Activated naive CD4-positive, alpha-beta T cell treated with Interleukin-2 at 50 U/mL for 16 hours (primary cell): ENCODE data around the gene TRPM8.

ENCODE experiments used
- DNase-seq: peaks from one replicate; pipeline ENCODE4 v3.0.0-alpha.2; 2020

The TRPM8 gene

DNA sequence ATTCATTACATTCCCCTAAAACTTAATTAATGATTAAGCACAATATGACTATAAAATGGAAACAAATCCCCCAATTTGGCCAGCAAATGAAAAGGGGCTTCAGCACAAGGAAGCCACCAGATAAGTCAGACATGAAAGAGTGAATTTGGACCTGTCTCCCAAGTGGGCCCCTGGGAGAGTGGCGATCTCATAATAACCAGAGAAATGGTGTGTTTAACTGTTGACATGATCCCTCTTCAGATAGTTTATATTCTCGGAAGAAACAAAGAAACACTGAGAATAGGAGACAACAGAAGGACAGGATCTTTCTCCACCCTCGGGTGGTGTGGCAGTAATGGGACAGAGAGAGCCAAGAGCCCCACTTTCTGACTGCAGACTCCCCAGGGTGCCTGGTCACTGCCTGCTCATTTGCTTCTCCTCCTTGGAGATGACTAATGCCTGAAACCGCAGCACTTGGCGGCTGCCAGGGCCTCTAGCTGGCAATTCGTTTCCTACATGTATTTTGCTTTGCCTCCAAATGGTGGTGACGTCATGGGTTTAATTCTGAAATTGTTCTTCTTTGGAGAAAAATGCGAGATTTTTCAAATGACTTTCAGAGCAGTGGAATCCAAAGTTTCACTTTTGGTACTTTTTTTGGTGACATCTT, 86.9 kb downstream of the TRPM8 start:
- DNase-seq = peak; percentile 21

GRCh38 chr2:234005126-234005525, 88.0 kb downstream of the TRPM8 start:
- no peak for DNase-seq

DNA sequence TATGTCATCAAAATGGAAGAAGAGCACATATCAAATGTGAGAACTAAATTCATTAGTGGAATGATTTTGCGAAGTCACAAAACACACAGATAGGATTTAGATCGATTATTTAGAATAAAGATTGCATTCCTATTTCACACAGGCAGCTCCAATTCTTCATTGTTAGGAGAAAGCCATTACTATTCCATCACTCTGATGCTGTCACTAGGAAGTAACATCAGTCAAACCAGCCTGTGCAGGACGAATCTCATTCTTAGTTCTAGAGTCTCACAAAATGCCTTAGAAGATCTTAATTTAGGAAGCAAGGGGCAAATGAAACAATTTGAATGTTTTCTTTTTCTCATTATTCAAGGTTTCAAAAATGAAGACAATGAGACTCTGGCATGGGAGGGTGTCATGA, 89.3 kb downstream of the TRPM8 start:
- no peak for DNase-seq

DNA sequence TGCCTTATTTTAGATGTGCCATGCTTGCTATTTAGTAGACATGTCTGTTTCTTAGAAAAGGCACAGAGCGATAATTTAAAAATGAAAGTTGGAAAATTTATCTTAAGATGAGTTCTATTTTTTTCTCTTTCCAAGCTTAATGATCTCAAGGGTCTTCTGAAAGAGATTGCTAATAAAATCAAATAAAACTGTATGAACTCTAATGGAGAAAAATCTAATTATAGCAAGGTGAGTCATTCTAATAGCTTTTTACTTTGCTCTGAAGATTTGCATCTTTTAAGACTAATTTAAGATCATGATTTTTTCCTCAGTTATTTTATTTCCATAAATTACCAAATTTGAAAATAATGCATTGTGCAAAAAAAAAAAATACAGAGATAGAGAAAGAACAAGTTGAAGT, 97.3 kb downstream of the TRPM8 start:
- no peak for DNase-seq

DNA sequence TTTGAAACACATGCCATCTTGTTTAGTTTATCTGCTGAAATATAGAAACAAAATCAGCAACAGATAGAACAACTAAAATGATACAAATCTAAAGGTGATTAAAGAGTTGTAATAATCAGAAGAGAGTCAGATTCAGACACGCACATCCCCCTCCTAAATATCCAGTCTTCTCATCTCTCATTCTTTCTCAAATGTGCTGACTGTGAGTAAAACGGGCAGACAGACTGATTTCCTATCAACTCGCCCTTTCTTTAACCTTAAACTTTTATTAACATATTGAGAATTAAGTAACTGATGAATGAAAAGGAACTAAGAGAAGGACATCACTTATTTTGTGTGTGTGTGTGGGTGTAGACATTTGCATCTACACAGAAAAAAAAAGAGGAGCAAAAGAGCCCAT, 98.7 kb downstream of the TRPM8 start:
- no peak for DNase-seq

- no peak for DNase-seq
These were observed 102.7 kb downstream of the TRPM8 start for GRCh38 chr2:234019896-234020295.

DNA sequence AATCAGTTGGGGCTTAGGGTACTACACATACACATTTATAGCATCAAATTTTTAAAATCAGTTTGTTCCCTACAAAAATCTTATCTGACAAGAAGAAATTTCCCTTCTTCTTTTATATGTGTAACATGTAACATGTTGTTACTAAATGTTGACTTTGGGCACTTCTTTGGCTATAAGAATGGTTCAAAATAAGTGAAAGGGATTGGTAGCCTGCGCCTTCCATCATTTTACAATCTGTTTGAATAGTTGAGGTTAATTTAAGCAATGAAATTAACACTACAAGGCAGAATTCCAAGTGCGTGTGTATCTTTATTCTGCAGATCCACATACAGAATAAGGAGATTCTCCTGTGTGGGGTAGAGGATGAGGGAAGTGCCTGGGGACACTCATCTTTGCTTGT, 103.2 kb downstream of the TRPM8 start:
- no peak for DNase-seq

DNA sequence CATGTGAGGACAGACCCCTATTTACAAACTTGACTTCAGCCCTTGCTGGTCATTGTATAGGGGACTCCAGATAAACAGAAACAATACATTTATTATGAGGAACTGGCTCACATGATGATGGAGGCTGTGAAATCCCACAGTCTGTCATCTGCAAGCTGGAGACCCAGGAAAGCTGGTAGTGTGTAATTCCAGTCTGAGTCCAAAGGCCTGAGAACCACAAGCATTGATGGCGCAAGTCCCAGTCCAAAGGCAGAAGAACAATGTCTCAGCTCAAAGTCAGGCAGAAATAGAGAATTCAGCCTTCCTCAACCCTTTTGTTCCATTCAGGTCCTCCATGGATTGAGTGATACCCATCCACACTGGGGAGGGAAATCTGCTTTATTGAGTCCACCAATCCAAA, 105.3 kb downstream of the TRPM8 start:
- DNase-seq = no peak

GRCh38 chr2:234024304-234024703, 107.1 kb downstream of the TRPM8 start:
- no peak for DNase-seq

GRCh38 chr2:234025466-234025865, 108.3 kb downstream of the TRPM8 start:
- peak; percentile 19 for DNase-seq

- no peak for DNase-seq
These were observed 108.8 kb downstream of the TRPM8 start for GRCh38 chr2:234025891-234026401.

DNA sequence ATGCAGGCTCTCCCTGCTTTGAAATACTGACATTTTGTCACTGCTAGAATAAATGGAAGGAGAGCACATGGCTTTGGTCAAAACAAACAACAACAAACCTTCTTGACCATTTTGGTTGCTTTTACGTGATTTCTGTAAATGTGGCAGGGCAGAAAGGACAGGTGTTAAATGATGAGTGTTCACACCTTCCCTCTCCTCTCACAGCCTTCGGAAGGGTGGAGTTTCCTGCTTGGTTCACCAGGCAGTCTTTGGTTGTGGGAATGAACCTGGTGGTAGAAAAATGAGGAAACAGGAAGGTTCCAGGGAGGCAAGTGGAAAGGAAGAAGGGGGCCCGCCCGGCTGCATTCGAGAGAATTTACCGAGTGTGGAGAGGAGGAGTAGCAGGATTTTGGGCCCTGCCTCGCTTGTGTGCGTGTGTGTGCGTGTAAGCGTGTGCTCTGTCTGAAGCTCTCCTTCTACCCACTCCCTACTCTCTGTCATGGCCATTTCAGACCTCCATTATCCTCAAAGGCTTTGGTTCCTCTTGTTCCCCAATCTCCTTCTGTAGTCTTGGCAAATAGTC, 109.6 kb downstream of the TRPM8 start:
- DNase-seq = no peak

DNA sequence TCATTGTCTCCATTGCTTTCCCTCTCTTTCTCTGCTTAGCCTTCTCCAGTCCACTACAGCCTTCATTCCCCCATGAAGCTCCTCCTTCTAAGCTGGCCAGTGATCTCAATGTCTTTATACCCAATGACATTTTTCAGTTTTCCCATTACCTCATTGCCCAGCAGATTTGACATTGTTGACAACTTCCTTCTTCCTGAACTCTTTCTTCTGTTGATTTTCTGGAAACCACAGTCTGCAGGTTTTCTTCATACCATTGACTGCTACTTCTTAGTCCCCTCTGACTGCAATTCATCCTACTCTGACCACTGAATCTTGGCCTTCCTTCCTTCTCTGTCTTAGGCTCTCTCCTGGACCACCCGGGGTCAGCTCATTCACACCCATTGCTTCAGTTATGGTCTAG, 110.5 kb downstream of the TRPM8 start:
- DNase-seq = no peak

DNA sequence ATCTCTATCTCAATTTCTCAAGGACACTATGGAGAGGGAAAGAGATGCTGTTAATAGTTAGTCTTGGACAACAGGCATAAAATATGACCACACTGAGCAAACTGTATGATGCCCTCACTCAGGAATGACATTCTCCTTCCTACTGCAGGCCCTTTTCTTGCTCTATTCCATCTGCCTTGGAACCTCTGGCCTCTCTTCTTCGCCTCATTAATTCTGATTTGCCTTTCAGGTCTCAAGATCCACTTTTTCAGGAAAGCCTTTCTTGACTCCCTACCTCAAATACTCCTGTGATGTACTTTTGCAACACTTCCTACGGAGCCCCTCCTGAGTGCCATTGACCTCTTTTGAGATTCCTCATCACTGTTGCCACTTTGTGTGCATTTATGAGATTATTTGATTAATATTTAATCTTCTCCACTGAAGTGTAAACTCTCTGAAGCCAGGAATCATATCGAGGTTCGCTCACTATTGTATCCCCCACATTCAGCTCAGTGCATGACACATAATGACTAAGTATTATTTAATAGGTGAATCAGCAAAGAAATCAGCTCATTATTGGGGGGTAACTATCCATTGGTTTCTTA, 112.1 kb downstream of the TRPM8 start:
- DNase-seq = no peak

GRCh38 chr2:234031207-234031606, 114.0 kb downstream of the TRPM8 start:
- DNase-seq = no peak

- DNase-seq = peak; percentile 23
These were observed 115.2 kb downstream of the TRPM8 start for GRCh38 chr2:234032279-234032856.

GRCh38 chr2:234033174-234033573, 116.0 kb downstream of the TRPM8 start:
- DNase-seq = no peak

- no peak for DNase-seq
These were observed 116.7 kb downstream of the TRPM8 start for GRCh38 chr2:234033885-234034284.

DNA sequence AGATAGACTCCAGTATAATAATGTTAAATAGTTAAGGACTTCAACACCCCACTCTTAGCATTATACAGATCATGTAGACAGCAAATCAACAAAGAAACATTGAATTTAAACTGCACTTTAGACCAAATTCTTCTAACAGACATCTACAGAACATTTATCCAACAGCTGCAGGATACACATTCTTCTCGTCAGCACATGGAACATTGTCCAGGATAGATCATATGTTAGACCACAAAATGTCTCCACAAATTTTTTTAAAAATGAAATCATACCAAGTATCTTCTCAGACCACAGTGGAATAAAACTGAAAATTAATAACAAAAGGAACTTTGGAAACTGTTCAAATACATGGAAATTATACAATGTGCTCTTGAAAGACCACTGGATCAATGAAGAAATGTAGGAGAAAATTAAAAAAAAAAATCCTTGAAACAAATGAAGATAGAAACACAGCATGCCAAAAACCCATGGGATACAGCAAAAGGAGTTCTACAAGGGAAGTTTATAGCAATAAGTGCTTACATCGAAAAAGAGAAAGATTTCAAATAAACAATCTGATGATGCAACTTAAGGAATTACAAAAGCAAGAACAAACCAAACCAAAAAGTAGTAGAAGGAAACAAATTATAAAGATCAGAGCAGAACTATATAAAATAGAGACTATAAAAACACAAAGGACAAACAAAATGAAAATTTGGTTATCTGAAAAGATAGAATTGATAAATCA, 121.1 kb downstream of the TRPM8 start:
- DNase-seq = no peak

GRCh38 chr2:234044157-234044556, 127.0 kb downstream of the TRPM8 start:
- DNase-seq = no peak

- DNase-seq = no peak
These were observed 129.3 kb downstream of the TRPM8 start for GRCh38 chr2:234046521-234046920.

- no peak for DNase-seq
These were observed 130.2 kb downstream of the TRPM8 start for GRCh38 chr2:234047361-234047760.

GRCh38 chr2:234048049-234048448, 130.9 kb downstream of the TRPM8 start:
- DNase-seq = no peak
